HG02840 (cell line): ENCODE results near the gene HMSD.
A peak's percentile ranks its signal among the peaks of the same experiment; 100 is the strongest.

Experiments
- ATAC-seq: cut with Tn5 transposase; IDR thresholded peaks from one replicate; pipeline ENCODE4 v1.9.1; 2021; ENCODE audit warnings: mild to moderate bottlenecking, moderate library complexity, moderate number of reproducible peaks; ENCODE audit not compliant: unreplicated experiment, low FRiP score

Gene HMSD

DNA sequence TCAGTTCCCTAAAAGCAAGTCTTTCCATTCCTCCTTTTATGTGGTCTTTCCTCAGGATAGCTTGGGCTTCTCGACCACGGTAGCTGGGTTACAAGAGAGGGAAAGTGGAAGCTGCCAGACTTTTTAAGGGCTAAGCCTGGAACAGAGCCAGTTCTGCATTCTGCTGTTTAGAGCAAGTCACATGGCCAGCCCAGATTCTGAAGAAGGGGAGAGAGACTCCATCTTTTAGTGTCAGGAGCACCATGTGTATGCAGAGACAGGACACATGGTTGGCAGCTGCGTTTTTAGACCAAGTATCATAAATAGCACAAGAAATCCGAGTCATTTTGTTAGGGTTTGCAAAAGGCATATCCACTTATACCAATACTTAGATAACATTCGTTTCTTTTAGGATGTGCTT, 4.7 kb downstream of the HMSD start:
- ATAC-seq: no peak

DNA sequence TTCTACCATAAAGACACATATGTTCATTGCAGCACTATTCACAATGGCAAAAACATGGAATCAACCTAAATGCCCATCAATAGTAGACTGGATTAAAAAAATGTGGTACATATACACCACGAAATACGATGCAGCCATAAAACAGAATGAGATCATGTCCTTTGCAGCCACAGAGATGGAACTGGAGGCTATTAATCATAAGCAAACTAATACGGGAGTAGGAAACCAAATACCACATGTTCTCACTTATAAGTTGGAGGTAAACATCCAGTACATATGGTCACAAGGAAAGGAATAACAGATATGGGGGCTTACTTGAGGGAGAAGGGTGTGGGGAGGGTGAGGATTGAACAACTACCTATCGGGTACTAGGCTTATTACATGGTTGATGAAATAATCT, 7.7 kb downstream of the HMSD start:
- no peak for ATAC-seq

DNA sequence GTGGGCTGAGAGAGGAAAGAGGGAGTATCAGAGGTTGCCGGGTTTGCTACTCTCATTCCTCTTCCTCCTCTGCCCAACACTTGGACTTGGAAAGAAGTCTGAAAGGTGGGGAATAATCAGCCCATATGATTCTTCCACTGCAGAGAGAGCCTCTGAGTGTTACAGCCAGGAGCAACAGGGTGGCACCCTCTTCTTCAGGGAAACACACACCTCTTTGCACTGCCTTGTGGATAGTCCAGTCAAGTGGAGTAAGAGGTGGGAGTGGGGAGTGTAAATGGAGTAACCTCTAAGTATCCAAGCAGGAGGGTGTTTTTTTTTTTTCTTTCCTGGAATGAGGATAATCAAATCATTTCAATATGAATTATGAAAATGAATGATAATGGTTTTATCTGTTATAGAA, 11.8 kb downstream of the HMSD start:
- ATAC-seq: no peak

DNA sequence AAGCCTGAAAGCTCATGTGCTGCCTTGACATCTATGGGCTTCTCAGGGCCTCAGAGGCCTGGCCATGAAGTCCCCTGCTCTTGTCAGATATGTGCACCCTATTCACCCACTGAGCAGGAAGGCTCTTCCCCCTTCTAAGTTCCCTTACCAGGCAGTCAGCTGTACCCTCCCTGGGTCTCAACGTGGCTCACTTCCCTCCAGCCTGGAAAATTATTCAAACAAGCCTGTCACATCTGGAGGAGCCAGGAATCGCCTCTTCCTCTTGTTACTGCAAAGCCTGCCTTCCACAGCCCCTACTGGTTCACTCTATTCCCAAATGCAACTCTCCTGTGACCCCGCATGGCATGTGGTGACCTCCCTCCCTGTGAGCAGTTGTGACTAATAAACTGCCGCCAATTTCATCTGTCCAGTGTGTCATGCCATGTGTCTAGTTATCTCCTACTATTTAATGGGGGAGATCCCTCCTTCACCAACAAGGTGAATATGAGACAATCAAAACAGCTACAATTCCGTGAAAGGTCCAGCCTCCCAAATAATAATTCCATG, 12.4 kb downstream of the HMSD start:
- ATAC-seq: no peak

DNA sequence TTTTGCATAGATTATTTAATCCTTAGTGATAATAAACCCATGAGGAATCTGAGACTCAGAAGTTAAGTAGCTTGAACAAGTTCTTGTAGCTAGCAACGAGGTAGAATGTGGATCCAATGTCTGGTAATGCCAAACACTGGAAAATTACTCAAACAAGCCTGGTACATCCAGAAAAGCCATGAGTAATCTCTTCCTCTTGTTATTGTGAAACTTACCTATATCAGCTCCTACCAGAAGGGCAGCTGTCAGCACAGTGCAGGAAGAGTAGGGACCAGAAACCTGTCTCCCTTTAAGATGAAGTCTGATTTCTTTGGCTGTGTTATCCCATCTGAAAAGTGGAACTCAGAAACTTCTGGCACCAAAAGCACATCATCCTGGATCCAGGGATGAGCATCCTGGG, 13.0 kb downstream of the HMSD start:
- no peak for ATAC-seq

DNA sequence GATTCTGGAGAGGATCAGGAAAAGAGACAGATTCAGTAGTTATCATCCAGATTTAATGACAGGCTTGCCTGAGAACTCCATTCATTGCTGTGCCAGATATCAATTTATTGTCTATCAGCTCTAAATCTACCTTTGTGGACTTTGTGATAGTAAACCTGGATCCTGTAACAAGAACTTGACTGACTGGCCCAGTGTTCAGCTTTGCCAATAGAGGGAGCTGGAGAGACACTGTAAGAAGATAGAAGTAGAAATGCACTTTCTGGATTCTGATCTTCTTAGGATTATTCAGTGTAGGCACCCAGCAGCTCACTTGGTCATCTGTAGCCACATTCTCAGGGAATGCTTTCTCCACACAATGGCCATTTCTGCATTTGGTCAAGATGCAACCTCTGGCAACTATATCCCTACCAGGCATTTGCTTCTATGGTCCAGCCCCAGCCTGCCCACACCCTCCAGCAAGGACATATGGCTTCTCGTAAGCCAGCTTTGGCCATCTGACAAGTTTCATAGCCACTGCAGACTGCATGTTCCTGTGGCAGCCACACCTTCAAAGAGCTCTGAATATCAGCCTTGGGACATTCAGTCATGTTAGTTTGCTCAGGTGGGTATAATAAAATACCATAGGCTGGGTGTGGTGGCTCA, 14.6 kb downstream of the HMSD start:
- no peak for ATAC-seq

DNA sequence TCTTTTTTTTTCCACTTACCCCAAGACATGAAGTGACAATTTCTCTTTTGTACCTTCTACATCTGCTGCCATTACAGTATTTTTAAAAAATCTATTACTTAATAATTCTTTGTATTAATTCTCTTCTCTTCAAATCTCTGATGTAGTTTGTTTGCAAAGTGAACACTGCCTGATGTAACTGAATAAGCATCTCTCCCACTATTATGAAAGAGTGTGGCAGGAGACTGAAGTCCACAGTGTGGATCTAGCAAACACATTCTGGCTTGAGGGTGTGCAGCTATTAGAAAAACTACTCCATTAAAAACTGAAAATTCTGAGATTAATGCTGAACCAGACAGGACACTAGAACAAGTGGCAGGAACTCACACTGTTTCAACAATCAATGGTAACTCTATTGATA, 15.8 kb downstream of the HMSD start:
- ATAC-seq: no peak

DNA sequence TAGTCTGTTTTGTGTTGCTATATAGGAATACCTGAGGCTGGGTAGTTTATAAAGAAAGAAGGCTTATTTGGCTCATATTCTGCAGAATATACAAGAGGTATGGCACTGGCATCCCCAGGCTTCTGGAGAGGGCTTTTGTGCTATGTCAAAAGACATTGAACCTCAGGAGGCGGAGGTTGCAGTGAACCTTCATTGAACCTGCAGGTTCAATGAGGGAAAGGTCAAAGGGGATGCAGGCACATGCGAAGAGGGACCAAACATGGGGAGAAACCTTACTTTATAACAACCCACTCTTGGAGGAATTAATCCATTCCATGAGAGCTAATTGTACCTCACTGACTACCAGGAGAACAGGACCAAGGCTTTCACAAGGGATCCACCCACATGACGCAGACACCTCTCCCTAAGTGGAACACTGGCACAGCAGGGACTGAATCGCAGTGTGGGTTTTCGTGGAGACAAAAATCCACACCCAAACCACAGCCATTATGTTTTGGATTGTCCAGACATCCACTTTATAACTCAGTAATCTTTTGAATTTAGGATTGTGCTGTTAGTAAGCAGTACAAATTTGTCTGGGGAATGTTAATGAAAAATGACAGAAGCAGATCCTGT, 16.7 kb downstream of the HMSD start:
- no peak for ATAC-seq

DNA sequence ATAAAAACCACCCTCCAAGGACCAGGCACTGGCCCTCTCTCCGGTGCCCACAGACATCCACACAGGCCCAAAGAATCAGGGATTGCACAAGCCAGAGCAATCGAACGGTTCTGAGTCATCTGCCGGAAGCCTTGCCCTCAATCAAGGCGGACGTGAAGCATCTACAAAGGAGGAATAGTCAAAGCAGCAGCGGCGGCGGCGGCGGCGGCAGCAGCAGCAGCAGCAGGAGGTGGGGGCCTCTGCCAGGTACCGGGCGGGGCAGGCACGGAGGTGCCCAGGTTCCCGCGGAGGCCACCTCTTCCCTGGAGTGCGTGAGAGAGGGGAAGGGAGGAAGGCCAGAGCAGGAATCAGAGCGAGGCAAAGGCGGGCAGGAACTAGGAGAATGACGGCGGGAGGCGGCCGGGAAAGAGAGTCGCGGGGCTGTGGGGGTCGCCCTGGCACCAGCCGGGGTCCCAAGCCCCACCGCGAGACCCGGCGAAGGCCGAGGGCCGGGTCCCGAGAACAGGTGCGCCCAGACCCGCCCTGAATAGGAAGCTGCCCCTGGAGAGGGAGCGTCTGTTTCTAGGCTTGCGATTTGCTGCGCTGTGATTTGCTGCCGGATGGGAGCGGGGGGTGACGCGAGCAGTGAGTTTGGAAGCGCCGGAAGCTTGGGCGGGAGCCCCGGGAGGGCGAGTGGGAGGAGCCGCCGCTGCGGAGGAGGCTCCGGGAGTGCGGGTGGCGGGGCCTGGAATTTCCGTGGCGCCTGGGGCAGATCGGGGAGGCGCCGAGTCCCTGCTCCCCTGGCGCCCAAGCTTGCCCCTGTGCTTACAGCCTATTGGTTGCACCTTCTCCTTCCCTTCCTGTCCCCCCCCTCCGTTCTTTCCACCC, 21.1 kb downstream of the HMSD start, which contains the start of gene SERPINB8:
SERPINB8 (plus strand) TSS at position 140 of the 867 bp plus-strand sequence. CDS start 8,228 bp downstream, outside the sequence.
- ATAC-seq: peak; percentile 95

DNA sequence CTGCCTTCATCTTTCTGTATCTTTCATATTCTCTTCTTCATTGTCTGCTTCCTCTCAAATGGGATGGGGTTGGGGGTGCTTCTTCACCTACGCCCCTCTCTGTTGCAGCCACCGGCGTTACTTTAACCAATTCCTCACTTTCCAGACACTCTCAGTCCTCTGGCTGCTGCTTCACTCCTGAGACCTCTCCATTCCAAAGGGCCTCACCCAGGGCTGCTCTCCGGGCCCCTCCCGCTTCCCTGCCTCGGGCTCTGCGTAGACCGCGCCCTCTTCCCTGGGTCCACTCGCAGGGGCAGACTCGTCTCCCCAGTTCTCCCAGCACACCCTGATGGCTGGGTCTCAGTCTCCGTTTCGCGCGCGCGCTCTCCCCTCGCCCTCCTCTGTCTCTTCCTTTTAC, 21.7 kb downstream of the HMSD start:
- ATAC-seq: no peak

DNA sequence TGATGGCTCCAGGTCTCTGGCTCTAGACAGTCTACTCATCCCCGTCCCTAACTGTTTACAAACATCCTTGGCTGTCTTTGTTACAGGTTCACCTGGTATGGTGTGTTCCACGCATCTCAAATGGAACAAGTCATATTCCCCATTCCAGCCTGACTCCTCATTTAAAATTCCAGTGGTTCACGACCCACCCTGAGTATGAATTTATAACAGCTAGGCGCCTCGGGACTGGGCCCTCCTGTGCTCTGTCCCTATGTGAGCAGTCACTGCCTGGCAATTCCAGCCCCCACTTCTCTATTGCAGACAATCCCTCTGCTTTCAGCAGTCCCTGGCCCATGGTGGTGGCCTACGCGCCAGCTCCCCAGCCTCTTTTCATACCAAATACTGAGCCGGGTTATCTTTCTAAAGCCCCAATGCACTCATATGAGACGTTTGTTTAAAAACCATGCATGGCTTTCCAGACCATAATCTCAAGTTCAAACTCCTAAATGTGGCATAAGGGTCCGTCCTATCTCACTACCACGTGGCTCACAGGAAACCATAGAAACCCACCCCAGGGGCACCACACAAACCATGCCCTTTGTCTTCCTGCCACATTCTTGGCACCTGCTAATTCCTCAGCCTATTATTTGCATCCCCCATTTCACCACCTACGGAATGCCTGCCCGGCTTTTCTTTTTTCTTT, 22.4 kb downstream of the HMSD start:
- ATAC-seq: no peak

DNA sequence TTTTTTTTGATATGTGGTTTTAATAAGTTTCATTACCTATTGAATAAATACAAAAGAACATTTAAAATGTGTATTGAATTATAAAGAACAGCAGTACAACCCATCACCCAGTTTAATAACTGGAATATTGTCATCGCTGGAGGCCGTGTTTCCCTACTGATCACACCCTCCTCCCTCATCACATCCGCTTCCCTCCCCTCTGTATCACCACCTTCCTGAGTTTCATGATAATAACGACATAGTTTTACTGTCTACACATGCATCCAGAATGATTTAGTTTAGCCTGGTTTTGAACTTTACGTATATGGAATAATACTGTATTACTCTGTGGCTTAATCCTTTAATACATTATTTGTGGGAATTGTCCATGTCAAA, 22.9 kb downstream of the HMSD start:
- ATAC-seq: no peak

DNA sequence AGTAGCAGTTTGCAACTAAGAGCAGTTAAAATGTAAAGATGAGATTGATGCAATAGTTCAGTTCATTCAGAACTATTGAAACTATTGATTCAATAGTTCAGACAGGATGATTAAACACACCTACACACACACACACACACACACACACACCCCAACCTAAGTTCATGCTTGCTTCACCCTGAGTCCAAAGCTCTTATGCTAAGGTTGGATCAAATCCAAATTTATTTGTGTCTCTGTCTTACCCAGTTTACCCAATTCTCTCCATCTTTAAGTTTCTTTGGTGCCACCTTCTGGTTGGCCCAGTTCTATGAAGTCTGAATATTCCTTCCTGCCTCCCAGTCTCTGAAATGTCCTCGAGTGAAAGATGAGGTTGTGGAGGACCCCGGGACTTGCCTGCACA, 25.9 kb downstream of the HMSD start:
- no peak for ATAC-seq

DNA sequence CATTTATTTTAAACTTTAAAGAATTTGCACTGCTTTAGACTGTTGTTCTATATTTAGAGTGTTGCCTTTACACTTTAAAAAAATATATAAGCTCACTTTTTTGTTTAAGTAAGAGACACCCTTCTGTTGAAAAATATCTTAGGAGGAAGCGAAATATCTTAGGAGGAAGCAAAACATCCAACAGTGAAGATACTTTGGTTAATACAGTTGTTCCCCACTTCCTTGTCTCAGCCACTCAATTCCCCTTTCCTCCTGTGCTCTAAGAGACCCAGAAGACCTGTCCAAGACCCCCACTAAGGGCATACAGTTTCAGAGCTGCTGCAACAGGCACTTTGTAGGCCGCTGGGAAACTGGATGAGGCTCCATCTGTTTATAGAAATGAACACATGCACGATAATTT, 26.5 kb downstream of the HMSD start:
- no peak for ATAC-seq

DNA sequence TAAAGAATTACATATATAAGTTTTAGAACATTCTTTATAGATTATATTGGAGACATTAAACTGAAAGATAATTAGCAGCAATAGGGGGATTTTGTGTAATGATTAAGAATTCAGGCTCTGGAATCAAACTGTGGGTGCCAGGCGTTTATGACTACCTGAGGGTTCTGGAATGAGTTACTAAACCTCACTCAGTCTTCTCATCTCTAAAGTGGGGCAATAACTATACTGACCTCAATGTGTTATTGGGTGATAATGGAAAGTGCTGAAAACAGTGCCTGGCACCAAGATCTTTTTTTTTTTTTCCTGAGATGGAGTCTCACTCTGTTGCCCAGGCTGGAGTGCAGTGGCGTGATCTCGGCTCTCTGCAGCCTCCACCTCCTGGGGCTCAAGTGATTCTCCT, 27.9 kb downstream of the HMSD start:
- no peak for ATAC-seq

DNA sequence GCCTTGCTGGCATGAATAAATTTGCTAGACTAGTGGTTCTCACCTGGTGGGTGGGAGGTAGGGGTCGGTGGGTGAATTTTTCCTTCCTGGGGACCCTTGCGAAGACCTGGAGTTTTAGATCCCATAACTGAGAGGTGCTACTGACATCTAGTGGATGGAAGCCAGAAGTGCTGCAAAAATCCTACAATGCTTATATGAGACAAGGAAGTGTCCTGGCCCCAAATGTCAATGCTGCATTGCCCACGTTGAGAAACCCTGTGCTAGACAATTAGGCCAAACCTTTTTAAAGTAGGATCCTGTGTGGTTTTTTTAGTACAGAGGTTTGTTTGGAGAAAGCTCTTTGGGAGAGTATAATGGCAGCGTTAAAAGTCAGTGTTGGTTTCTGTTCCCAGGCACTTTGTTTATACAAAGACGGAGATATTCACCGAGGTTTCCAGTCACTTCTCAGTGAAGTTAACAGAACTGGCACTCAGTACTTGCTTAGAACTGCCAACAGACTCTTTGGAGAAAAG, 30.4 kb downstream of the HMSD start:
- ATAC-seq: peak; percentile 57

DNA sequence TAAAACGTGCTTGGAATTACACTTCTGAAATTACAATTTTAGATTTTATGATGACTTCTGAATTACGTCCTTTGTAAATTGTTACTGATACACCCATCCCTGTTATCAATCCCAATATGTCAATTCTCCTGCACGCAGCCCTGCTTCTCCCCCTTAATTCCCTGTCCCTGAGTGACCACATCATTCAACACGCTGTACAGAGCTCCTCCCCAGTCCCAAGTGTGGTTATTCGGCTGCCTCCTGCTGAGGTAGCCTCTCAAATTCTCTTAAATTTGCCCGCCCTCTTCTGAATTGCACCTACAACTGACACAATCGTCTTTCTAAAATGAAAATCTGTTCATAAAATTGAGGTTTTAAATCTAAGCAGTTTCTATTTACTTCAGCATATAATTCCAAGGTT, 30.9 kb downstream of the HMSD start:
- no peak for ATAC-seq

DNA sequence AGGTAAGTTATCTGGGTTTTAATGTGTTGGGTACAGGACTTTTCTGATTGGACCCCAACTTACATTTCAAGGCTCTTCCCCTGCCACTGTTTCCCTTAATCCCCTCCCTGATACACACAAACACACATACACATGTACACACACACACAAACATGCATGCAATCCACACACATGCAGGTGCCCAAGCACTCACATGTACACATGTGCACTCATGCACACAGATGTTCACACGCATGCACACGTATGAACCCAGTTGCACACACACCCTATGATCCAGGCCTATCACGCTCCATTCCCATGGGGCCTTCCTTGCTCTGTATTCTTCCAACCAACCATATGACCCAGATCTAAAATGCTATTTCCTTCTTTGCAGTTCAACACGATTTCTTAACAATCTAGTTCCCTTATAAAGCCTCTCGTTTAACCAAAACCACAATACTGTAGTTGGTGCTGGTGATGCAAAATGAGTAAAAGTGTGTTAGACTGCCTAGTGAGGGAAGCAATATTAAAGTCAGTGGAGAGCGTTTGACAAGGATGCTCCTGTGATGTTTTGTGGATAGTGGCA, 31.9 kb downstream of the HMSD start:
- ATAC-seq: no peak

DNA sequence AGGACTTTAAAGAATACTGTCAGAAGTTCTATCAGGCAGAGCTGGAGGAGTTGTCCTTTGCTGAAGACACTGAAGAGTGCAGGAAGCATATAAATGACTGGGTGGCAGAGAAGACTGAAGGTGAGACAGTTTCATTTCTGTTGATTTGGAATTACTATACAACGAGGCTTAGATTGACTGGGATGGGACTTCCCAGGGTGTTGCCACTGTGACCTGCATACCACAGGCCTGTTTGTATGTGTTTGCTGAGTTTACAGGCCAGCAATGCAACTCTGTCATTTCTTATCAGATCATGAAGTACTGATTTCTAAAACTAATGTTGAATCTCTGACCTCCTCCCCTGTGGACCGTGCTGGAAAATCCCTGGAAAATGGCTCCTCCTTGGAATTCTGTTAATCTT, 32.6 kb downstream of the HMSD start:
- no peak for ATAC-seq

DNA sequence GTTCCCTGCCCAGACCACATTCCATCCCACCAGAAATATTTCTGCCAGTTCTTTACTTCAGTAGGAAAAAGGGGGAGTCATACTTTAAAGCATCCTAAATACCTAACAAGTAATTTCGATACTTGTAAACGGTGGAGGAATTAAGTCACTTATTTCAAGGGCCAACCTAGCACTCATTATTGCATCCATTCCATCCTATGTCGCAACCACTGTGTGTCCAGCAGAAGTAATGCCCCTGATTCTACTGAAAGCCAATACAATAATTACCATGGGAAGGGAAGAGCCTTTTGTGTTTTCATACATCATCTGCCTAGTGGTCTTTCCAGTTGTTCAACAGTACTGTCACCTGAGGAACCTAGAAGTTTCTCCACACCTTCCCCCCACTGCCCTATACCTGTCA, 33.3 kb downstream of the HMSD start:
- ATAC-seq: no peak
